Gastrocnemius medialis (tissue), 4 donors: ENCODE measurements around the gene IGF1R.

ENCODE experiments used
- CTCF ChIP-seq, 5 experiments: fragments of 450-650 bp in 3 of 5; fragments of 200-600 bp in 2 of 5; sonication (generic) in 2 of 5; IDR thresholded peaks in 4 of 5; conservative IDR thresholded peaks in 1 of 5; 1 replicate in 4 of 5; 2 replicates in 1 of 5; pipeline ENCODE4 v1.5.1; 2016 to 2019; ENCODE audit warnings: antibody characterized with exemption in 5 of 5, mild to moderate bottlenecking in 3 of 5, moderate library complexity in 3 of 5
- POLR2A ChIP-seq, 2 donors: fragments of 450-650 bp; IDR thresholded peaks; one replicate each; pipeline ENCODE4 v1.6.1; 2017; ENCODE audit warnings: antibody characterized with exemption in 2 of 2, mild to moderate bottlenecking in 2 of 2, moderate library complexity in 2 of 2

- no peak for TF ChIP-seq CTCF (IDR thresholded peaks at IDR 0.05 in 4 of 5, conservative IDR thresholded peaks at IDR 0.05 in 1 of 5)
- TF ChIP-seq POLR2A (IDR thresholded peaks at IDR 0.05), result no peak
Observed at GRCh38 chr15:98728811-98729160, 80.4 kb downstream of the IGF1R start.
